DMS79 treated with DMSO at 0.1 percent for 48 hours (cell line): ENCODE data around the gene ETS1.

ENCODE experiments used
- DNase-seq: peaks from one replicate; lab custom pipeline; 2025; lab: John Stamatoyannopoulos, UW

ETS1 gene

GRCh38 chr11:128592454-128592853 lies 5.1 kb upstream of the ETS1 start:
- DNase-seq, result no peak

DNA sequence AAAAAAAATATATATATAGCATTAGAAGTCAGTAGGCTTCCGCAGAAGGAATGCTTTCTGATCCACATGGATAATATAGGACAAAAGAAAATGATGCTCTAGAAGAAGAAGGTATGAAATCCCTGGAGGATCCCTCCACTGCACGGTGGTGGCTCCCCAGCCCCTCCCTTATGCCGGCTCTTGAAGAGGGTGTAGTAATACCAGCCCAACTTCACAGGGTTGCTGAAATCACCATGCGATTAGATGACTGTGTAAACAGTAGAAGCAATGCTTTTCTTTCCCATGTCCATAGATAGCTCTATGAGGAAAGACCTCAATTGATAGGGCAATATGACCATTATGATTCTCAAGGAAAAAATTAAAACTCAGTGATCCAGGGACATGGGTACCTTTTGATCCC lies 3.2 kb upstream of the ETS1 start:
- DNase-seq, result no peak

GRCh38 chr11:128589998-128590397 lies 2.6 kb upstream of the ETS1 start:
- DNase-seq, result no peak

DNA sequence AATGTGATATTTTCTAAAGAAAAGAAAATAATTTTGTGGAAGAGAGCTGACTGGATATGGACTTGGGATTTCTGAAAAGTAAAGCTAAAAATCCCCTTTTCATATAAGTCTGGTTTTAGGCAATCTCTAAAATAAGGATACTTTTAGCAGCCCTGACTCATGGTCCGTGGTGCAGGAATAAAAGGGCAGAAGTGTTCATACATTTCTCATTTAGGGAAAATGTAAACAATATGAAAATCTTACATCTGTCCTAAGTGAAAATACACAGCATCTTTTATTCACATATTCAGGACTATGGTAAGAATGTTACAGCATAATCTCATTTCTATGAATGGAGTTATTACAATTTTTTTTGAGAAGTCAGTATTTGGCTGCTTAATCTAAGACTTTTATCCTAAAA lies 735 bp upstream of the ETS1 start:
- no peak for DNase-seq

DNA sequence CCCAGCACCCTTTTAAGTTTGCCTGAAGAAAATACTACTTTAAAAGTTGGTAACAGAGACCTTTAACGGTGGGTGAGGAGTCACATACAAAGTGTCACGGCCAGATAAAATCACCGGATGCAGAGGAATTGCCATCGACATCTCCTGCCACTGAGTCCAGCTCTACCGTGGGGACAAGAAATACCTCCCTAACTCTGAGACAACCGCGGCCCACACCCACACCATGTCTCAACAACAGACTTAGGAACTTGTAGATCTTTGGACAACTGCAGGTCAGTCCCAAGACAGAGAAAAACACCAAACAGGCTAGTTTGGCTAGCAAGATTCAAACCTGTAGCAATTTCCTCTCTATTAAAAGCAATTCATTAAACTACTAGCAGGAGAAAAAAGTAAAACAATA lies 669 bp downstream of the ETS1 start:
- DNase-seq, result no peak

DNA sequence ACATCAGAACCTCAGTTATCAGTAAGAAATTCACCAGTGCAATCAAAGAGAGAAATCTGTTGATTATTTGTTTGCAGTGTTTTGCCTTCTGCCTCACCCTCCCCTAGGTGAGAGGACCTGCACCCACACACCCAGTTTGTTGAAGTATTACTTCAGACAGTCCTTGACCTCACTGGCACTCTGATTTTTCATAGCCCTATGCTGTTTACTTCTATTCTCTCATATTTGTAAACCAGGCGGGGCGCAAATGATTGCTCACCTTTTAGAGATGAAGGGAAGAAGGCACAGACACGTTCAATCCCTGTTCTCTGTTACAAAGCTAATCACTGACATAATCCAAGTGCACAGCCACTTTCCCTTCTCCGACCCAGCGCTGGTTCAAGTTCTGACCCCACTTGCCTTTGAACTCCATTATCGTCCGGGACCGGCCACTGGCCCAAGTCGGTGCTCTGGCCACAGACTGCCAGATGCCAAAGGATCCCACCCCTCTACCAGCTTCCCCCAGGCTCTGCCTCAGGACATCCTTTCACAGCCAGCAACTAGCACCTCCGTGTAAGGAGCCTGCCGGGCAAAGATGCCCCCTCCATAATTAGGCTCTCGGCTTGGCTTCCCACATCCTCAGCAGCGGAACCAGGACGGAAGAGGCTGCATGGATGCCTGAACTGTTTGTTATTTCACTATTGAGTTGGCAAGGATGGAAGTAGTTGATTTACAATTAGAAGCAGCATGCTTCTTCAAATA lies 1.7 kb downstream of the ETS1 start:
- DNase-seq, result no peak

DNA sequence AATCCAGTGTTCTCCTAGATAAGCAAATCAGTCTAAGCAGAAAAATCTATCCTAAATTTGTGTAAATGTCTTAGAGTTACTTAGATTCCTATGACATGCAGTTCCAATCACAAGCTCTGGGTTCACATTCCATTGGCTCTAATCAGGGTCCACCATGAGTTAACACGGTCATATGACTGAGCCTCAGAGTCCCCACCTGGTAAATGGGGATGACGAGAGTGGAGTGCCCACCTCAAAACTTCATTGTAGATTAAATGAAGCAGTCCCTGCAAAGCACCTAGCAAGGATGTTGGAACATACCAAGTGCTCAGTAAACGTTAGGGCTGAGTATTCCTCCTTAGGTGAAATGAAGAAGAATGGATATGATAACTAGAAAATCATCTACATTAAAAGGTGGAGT lies 3.1 kb downstream of the ETS1 start:
- DNase-seq, result no peak

GRCh38 chr11:128582496-128583366 lies 4.6 kb downstream of the ETS1 start:
- no peak for DNase-seq

GRCh38 chr11:128581561-128582272 lies 5.6 kb downstream of the ETS1 start:
- no peak for DNase-seq

DNA sequence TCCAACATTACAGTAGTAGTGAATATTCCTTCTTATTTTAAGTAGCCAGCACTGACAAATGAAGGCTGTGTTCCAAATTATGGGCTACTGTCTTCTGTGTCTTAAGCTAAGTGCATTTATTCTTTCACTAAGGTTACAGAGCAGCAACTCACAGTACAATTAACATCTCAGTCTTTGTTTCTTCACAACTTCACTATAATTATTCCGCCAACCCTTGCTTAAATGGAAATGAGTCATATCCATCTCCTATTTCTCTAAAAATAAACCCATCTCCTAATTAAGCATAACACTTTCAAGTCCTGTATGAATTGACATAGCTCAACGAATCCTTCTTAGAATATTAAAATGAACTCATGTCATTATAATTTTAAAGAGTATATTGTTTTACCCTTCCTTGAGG lies 6.7 kb downstream of the ETS1 start:
- no peak for DNase-seq

DNA sequence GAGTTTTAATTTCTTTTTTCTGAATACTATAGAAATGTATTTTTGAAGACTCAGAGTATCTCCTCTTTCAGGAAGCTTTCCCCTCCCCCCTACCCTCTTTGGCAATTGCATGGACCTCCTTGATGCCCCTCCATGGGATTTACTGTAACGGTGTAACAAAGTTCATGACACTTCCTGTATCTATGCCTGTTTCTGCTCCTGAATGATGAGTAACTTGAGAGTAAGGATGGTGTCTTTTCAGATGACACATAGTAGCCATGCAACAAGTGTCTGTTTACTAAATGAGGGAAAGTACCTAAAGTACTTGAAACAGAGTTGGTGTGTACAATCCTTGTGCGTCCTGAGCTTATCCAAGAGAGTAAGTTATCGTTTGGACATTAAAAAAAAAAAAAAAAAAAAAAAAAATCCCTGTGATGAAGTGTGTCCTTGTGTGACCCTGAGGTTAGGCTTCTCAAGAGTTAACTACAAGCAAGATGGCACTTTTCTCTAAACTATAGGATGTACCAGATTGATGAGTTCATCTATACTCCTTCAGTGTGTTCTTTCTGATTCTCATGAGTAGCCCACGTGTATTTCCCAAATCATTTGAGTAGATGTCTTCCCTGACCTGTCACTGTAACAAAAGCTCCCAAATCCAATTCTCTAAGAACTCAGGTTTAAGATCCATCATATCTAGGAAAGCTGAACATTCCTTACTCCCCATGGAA lies 7.4 kb downstream of the ETS1 start:
- DNase-seq, result no peak

DNA sequence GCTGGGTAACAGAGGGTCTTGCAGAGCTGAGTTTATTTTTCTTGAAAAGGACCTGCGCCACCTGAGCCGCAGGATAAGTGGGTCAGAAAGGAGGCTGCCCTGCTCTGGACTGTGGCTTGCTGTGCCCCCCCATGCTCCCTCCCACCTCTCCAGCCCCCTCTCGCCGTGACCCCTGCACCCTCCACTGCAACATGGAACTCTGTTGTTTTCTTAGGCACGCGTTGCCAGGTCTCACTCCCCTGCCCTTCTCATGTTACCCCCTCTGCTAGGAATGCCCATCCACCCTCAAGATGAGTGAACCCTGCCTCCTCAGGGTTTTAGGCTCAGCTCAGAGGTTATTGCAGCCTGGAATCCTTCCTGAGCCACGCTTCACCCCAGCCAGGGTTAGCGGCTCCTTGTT lies 10.8 kb downstream of the ETS1 start:
- peak; percentile 44 for DNase-seq

DNA sequence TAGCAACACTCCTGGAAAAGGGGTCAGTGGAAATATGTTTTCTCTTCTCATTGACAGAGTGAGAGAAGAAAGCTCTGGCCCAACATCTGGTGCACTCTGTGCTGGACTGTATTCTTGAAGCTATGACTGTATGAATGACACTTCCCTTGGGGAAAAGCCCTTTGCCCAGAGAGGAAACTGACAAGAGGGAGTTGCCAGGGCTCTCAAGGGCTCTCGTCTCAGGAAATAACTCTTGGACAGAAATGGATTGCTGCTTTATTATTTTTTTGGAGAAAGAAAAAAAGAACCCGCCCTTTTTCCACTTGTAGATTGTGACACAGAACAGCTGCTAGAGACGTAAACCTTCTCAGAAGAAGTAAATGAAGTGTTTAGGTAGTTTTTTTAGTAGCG lies 11.4 kb downstream of the ETS1 start:
- peak; percentile 77 for DNase-seq

DNA sequence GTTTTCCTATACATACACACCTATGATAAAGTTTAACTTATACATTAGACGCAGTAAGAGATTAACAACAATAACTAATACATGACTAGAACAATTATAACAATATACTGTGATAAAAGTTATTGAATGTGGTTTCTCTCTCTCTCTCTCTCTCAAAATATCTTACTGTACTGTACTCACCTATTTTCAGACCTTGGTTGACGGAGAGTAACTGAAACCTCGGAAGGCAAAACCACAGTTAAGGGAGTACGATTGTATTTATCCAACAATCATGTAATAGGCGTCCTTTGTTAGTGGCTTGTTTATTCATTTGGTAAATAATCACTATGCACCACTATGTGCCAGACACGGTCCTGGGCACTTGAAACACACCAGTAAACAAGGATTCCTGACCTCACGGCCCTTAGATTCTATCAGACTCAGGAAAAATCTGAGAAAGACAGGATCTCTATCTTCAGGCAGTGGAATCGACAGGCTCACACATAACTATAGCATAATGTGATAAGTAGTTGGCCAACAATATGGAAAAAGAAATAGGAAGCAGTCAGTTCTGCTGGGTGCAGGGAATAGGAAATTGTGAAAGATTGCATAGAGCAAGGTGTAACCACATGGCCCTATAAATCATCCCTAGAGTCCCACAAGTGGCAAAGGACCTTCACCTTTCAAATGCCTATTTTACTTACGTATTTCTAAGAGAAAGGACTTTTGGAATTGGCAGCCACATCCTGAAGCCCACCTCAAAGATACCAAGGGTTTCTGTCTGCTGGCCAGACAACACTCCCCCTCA lies 12.0 kb downstream of the ETS1 start:
- DNase-seq, result peak; percentile 61

DNA sequence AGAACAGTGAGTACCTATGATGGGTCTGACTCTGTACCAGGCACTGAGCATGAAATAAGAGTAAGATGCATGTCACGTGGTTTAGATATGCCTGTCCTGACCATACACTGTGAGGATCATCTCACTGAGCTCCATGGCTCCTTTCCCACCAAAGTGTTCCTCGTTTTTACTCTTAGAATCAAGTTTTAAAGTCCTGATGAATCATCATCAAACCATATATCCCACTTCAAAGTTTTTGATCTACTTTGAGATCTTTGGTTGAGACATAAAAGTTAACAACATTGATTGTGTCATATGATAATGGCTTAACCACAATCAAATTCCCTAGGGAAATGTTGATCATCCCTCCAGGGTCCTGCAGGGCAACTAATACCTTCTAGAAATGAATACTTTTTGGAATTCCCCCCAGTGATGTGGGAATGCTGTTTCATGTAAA lies 12.8 kb downstream of the ETS1 start:
- no peak for DNase-seq

GRCh38 chr11:128573638-128574037 lies 13.7 kb downstream of the ETS1 start:
- DNase-seq, result no peak

DNA sequence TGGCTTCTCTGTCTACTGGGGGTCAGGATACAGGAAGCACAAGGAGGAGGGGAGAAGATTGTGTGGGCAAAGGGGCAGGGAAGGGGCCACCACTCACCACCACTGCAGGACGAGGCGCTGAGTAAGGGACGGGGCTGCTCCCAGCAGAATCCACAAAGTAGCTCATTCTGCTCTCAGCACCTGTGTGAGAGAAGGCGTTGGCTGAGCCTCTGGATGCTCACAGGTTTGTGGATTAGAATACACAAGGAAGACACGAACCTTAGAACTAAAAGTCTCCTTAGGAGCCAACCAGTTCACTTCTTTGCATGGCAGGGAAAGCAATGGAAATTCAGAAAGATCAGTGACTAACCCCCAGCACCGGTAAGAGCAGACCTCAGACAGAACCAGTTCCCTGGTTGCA lies 14.4 kb downstream of the ETS1 start:
- no peak for DNase-seq

GRCh38 chr11:128570632-128571031 lies 16.7 kb downstream of the ETS1 start:
- peak; percentile 42 for DNase-seq

GRCh38 chr11:128569291-128569690 lies 18.1 kb downstream of the ETS1 start:
- DNase-seq, result no peak

- DNase-seq, result no peak
Observed at GRCh38 chr11:128568166-128568778, 19.1 kb downstream of the ETS1 start.

GRCh38 chr11:128567130-128567529 lies 20.2 kb downstream of the ETS1 start:
- DNase-seq, result no peak
